Brain pericyte (primary cell): ENCODE results near the gene GRIK4.

ENCODE experiments used
- DNase-seq: peaks from one replicate; pipeline ENCODE4 v3.0.0-alpha.2; 2012; ENCODE audit warnings: low read depth, low spot score

The GRIK4 gene

GRCh38 chr11:120881596-120881995 lies 370.0 kb downstream of the GRIK4 start:
- no peak for DNase-seq

- no peak for DNase-seq
These were observed 370.6 kb downstream of the GRIK4 start for GRCh38 chr11:120882175-120882574.

- DNase-seq, result no peak
These were observed 372.0 kb downstream of the GRIK4 start for GRCh38 chr11:120883404-120884080.

GRCh38 chr11:120884154-120885020 lies 372.8 kb downstream of the GRIK4 start:
- no peak for DNase-seq

- no peak for DNase-seq
These were observed 379.2 kb downstream of the GRIK4 start for GRCh38 chr11:120890609-120891320.

GRCh38 chr11:120893440-120894201 lies 382.1 kb downstream of the GRIK4 start:
- no peak for DNase-seq

GRCh38 chr11:120894202-120894985 lies 382.8 kb downstream of the GRIK4 start:
- no peak for DNase-seq

GRCh38 chr11:120896687-120897086 lies 385.1 kb downstream of the GRIK4 start:
- no peak for DNase-seq

DNA sequence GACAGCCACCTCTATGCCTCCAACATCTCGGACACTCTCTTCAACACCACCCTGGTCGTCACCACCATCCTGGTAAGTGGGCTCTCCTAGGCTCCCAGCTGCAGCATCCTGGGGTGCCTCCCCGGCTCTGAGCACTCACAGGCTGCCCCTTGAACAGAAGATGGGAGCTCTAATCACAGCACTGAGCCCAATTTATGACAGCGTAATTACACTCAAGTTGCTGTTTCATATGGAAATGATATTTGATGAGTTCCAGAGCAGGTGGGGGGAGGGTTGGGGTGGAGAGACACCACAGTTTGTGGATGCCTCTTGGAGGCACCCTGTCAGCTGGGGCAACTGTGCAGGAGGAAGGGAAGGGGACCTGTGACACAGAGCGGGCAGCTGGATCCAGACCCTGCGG lies 387.0 kb downstream of the GRIK4 start:
- DNase-seq, result no peak

- no peak for DNase-seq
These were observed 388.2 kb downstream of the GRIK4 start for GRCh38 chr11:120899720-120900119.

DNA sequence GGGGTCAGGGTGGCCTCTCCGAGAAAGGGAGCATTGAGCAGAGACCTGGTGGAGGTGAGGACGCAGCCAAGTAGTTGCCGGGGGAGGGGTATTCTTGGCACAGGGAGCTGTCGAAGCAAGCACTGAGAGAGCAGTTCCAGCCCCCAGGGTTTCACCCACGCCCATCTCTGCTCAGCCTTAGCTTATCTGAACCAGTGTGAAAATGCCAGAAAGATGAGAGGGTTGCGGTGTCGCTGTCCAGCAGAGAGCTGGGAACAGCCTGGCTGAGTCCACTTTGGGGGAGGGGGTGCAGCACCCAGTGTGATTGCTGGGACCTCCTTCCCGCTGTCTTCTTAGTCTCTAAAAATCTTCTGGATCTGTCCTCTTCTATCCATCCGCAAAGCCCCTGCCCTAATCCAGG lies 389.1 kb downstream of the GRIK4 start:
- DNase-seq, result no peak

DNA sequence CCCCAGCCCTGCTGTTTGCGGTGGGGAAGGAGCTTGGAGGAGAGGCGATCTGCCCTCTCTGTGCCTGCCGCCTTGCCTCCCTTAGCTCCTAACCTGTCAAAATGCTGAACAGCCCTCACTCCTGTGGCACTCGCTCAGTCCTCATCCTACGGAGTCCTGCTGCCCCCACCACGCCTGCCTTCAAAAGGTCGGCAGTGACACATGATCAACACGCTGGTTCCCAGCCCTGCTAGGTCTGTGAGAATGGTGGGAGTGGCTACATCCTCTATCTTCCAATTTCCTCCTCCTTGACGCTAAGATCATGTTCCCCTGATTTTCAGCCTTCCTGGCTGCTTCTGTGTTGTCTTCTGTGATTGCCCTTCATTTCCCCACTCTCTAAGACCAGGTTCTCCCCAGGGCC lies 392.1 kb downstream of the GRIK4 start:
- no peak for DNase-seq

DNA sequence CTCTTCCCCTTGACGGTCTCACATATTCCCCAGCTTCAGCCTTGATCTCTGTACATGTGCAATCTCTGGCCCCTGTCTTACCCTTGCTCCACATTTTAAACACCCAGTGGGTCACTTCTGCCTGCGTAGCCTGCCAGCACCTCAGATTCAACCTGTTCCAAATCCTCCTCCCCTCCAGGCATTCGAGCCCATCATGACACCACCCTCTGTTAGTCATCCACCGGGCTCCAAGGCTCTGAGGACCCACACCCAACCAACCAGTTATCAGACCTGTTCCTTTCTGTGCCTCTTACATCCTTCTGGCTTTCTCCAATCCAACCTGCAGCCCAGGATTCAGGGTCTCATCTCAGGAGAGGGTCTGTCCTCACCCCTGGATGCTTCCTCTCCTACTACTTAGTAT lies 392.6 kb downstream of the GRIK4 start:
- no peak for DNase-seq

DNA sequence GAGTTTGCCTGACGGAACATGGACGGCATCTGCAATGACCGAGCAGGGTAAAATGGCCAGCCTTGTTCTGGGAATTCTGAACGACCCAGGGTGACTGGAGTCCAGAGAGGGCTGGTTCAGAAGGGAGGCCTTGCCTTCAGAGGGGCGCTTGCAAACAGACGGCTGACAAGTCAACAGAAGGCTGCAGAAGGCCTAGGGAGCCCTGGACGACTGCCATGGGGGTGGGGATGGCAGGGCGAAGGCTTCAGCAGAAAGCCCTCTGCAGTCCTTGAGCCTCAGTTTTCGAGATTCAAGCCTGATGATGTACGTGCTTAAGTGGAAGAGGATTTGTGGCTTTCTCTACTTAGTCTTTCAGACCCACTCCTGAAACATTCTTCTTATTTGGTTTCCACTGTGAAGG lies 395.2 kb downstream of the GRIK4 start:
- DNase-seq, result no peak

GRCh38 chr11:120907971-120908370 lies 396.4 kb downstream of the GRIK4 start:
- no peak for DNase-seq

GRCh38 chr11:120908461-120909181 lies 397.1 kb downstream of the GRIK4 start:
- no peak for DNase-seq

- DNase-seq, result no peak
These were observed 398.3 kb downstream of the GRIK4 start for GRCh38 chr11:120909676-120910416.

GRCh38 chr11:120911943-120912342 lies 400.4 kb downstream of the GRIK4 start:
- DNase-seq, result no peak

DNA sequence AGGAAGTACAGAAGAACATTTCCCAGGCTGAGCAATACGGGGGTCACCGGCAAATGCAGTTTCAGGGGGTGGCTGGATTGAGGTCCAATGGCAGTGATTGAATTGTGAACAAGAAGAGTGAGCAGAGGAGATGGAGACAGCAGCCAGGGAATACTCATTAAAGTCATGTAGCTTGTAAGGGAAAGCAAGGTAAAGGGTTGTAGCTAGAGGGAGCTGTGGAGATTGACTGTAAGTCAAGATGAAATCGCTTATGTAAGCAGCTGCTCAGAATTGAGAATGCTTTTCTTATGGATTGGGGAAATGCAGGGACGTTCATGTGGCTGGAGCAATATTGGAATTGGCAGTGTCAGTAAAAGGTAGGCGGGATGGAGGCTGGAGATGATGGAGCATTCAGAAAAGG lies 401.0 kb downstream of the GRIK4 start:
- no peak for DNase-seq

DNA sequence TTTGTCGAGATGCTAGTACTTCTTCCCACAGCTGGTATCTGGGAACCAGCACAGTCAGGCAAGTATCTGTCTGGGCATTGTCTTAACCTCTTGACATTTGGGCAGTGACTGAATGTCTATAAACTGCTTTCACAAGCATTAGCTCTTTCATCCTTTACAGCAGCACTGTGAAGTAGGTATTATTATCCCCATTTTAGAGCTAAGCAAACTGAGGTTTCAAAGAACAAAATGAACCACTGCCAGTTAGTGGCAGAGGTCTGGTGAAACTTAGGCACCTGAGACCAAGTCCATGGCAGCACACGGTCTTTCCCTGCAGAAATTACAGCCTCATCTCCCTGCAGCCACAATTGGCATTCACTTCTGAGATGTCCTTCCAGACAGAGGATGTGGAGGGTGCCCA lies 401.4 kb downstream of the GRIK4 start:
- DNase-seq, result no peak
